ENCODE measurements around the gene TMPRSS13.

The TMPRSS13 gene

GRCh38 chr11:117887431-117888138 lies 41.6 kb downstream of the TMPRSS13 start:
- H3K4me3 ChIP-seq (ENCODE audit: low read depth in 1 of 2, low read length in 1 of 2) = no peak overlapping the region
- H3K36me3 ChIP-seq = no peaks in the 10 kb centered on the region
- H3K4me1 ChIP-seq (ENCODE audit: control insufficient read depth in 1 of 2, insufficient read depth in 1 of 2, low read depth in 1 of 2, low read length in 1 of 2) = no peaks in the 10 kb centered on the region
- no peaks in the 10 kb centered on the region for H3K9me3 ChIP-seq
- TF ChIP-seq CTCF (IDR thresholded peaks at IDR 0.05) = no peak
- H3K27ac ChIP-seq = no peak overlapping the region
- peaks cover 12% of the 10 kb centered on the region for H3K27me3 ChIP-seq

DNA sequence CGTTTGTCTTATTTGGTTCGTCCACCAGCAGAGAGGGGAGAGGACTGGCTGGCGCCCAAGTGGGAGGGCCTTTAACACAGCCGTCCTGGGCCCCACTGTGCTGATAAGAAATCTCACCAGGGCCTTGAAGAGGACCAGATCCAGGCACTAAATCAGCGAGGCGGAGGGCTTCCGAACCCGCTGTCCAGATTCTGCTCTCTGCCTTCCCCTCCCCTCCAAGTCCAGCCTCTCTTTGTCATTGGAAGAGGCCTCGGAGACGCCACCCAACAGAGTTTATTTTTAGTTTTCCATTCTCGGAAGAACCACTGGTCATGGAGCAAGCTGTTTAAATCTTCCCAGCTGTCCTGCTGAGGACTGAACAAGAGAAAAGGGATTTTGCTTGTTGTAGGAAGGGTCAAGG lies 43.4 kb downstream of the TMPRSS13 start:
- no peak overlapping the region for H3K4me3 ChIP-seq (ENCODE audit: low read depth in 1 of 2, low read length in 1 of 2)
- no peak for TF ChIP-seq CTCF (IDR thresholded peaks at IDR 0.05)
- H3K9me3 ChIP-seq = no peaks in the 10 kb centered on the region
- peaks cover 30% of the 10 kb centered on the region for H3K27me3 ChIP-seq
- H3K27ac ChIP-seq = no peak overlapping the region
- no peaks in the 10 kb centered on the region for H3K4me1 ChIP-seq (ENCODE audit: control insufficient read depth in 1 of 2, insufficient read depth in 1 of 2, low read depth in 1 of 2, low read length in 1 of 2)
- H3K36me3 ChIP-seq = no peaks in the 10 kb centered on the region

- Histone ChIP-seq H3K9me3 (no peaks in the 10 kb centered on the region), H3K27me3 (peaks cover 38% of the 10 kb centered on the region), H3K36me3 (no peaks in the 10 kb centered on the region), H3K27ac (no peak overlapping the region), H3K4me1 (ENCODE audit: control insufficient read depth in 1 of 2, insufficient read depth in 1 of 2, low read depth in 1 of 2, low read length in 1 of 2) (no peaks in the 10 kb centered on the region), H3K4me3 (ENCODE audit: low read depth in 1 of 2, low read length in 1 of 2) (no peak overlapping the region)
- no peak for TF ChIP-seq CTCF (IDR thresholded peaks at IDR 0.05)
Measured at GRCh38 chr11:117884994-117885393, 44.2 kb downstream of the TMPRSS13 start.

DNA sequence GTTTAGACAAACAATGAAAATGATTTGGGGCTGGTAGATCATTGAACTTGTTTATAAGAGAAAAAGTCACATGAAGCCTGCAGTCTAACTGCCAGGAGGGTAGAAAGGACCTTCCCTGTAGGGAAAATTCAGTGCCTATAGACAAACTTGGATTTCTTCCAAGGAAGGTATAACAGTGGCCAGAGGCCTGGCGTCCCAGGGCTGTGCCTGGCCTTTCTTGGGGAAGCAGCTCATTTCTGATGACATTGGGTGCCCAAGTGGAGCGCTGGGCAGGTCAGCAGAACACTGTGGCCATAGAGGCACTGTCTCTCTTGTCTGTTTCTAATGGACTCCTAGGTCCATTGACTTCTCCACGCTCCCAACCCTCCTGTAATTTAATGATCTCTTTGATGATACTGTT lies 46.1 kb downstream of the TMPRSS13 start:
- no peak for TF ChIP-seq CTCF (IDR thresholded peaks at IDR 0.05)
- no peaks in the 10 kb centered on the region for H3K4me1 ChIP-seq (ENCODE audit: control insufficient read depth in 1 of 2, insufficient read depth in 1 of 2, low read depth in 1 of 2, low read length in 1 of 2)
- H3K27me3 ChIP-seq = peaks cover 57% of the 10 kb centered on the region

DNA sequence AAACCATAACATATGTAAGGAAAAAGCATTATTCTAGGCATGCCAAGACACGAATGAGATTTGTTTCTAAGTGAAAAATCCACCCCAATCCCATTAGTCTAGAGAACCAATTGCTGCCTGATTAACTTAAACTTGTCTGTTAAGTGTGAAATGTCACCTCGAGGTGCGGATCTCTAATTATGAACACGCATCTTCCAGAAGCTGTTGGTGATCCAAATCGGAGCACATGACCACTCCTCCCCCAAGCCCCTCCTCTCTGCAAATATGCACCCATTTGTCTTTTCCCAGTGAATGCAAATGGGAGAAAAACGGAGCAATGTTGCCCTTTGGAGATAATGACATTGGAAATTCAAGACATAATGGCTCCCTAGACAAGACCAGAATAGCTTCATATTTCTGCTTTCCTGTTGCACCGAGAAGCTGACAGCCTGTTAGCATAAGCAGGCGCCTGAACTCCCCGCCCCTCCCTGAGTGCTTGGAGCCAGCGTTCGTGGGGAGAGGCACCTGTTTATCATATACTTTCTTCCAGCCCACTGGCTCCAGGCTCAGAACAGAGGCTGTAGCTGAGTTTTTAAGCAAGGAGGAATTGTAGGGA lies 46.8 kb downstream of the TMPRSS13 start:
- no peak overlapping the region for H3K4me3 ChIP-seq (ENCODE audit: low read depth in 1 of 2, low read length in 1 of 2)
- no peaks in the 10 kb centered on the region for H3K9me3 ChIP-seq
- H3K4me1 ChIP-seq (ENCODE audit: control insufficient read depth in 1 of 2, insufficient read depth in 1 of 2, low read depth in 1 of 2, low read length in 1 of 2) = no peaks in the 10 kb centered on the region
- no peaks in the 10 kb centered on the region for H3K36me3 ChIP-seq
- peaks cover 63% of the 10 kb centered on the region for H3K27me3 ChIP-seq
- no peak overlapping the region for H3K27ac ChIP-seq
- no peak for TF ChIP-seq CTCF (IDR thresholded peaks at IDR 0.05)

More for the DNA sequence above, 46.1 kb downstream of the TMPRSS13 start:
- H3K36me3 ChIP-seq = no peaks in the 10 kb centered on the region
- H3K27ac ChIP-seq = no peak overlapping the region
- no peaks in the 10 kb centered on the region for H3K9me3 ChIP-seq
- H3K4me3 ChIP-seq (ENCODE audit: low read depth in 1 of 2, low read length in 1 of 2) = no peak overlapping the region
